ENCODE measurements around the gene TMEM198. TPM values are rescaled to one million over a fixed set of nuclear protein-coding genes. Genes with fewer than 3 reads are reported as not detected.

Gene TMEM198
- total and polyA plus RNA-seq, 9 of the 15 experiments (the other 6 are each of a cell fraction or from before 2014, with no cell fraction given), result 0.03 to 3.8 (median 1.0) TPM

GRCh38 chr2:219597552-219598307, 53.9 kb downstream of the TMEM198 start, which contains the start of gene STK11IP (continued):
- TF ChIP-seq, protein P1, sequence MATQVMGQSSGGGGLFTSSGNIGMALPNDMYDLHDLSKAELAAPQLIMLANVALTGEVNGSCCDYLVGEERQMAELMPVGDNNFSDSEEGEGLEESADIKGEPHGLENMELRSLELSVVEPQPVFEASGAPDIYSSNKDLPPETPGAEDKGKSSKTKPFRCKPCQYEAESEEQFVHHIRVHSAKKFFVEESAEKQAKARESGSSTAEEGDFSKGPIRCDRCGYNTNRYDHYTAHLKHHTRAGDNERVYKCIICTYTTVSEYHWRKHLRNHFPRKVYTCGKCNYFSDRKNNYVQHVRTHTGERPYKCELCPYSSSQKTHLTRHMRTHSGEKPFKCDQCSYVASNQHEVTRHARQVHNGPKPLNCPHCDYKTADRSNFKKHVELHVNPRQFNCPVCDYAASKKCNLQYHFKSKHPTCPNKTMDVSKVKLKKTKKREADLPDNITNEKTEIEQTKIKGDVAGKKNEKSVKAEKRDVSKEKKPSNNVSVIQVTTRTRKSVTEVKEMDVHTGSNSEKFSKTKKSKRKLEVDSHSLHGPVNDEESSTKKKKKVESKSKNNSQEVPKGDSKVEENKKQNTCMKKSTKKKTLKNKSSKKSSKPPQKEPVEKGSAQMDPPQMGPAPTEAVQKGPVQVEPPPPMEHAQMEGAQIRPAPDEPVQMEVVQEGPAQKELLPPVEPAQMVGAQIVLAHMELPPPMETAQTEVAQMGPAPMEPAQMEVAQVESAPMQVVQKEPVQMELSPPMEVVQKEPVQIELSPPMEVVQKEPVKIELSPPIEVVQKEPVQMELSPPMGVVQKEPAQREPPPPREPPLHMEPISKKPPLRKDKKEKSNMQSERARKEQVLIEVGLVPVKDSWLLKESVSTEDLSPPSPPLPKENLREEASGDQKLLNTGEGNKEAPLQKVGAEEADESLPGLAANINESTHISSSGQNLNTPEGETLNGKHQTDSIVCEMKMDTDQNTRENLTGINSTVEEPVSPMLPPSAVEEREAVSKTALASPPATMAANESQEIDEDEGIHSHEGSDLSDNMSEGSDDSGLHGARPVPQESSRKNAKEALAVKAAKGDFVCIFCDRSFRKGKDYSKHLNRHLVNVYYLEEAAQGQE (IDR thresholded peaks at IDR 0.05; ENCODE audit: borderline replicate concordance), result no peak
- TF ChIP-seq, protein P1 (CRISPR knock-in tag; IDR thresholded peaks at IDR 0.05; ENCODE audit: low read depth), result no peak
- TF ChIP-seq NFIC (IDR thresholded peaks at IDR 0.05) (no peak; the same call in 1 of the 2 replicates), MYNN (IDR thresholded peaks at IDR 0.05) (no peak), MYNN (CRISPR knock-in tag; IDR thresholded peaks at IDR 0.05) (no peak), NFIX (CRISPR knock-in tag; IDR thresholded peaks at IDR 0.05; ENCODE audit: low read depth) (no peak), NCOA4 (IDR thresholded peaks at IDR 0.05; ENCODE audit: partially characterized antibody) (no peak), ZNF140 (CRISPR knock-in tag; IDR thresholded peaks at IDR 0.05) (no peak), EWSR1 (IDR thresholded peaks at IDR 0.05; ENCODE audit: borderline replicate concordance, low read depth, partially characterized antibody) (no peak), ZNF165 (CRISPR knock-in tag; IDR thresholded peaks at IDR 0.05; ENCODE audit: borderline replicate concordance) (no peak), CBX8 (IDR thresholded peaks at IDR 0.05; ENCODE audit: borderline replicate concordance, extremely low read depth, low read depth, low read length, poor library complexity, severe bottlenecking) (no peak), PML (IDR thresholded peaks at IDR 0.05; ENCODE audit: low read length) (peak; percentile 43; the same call in 1 of the 2 replicates), SOX6 (IDR thresholded peaks at IDR 0.05) (peak; percentile 13; the same call in 1 of the 2 replicates), MCM7 (IDR thresholded peaks at IDR 0.05) (no peak), PCBP1 (IDR thresholded peaks at IDR 0.05; ENCODE audit: low read depth, low read length, poor library complexity, severe bottlenecking) (peak; percentile 49), STAT5B (CRISPR knock-in tag; IDR thresholded peaks at IDR 0.05) (no peak), ZNF384 (IDR thresholded peaks at IDR 0.05; ENCODE audit: low read depth, low read length) (no peak)
- TF ChIP-seq, protein P2, sequence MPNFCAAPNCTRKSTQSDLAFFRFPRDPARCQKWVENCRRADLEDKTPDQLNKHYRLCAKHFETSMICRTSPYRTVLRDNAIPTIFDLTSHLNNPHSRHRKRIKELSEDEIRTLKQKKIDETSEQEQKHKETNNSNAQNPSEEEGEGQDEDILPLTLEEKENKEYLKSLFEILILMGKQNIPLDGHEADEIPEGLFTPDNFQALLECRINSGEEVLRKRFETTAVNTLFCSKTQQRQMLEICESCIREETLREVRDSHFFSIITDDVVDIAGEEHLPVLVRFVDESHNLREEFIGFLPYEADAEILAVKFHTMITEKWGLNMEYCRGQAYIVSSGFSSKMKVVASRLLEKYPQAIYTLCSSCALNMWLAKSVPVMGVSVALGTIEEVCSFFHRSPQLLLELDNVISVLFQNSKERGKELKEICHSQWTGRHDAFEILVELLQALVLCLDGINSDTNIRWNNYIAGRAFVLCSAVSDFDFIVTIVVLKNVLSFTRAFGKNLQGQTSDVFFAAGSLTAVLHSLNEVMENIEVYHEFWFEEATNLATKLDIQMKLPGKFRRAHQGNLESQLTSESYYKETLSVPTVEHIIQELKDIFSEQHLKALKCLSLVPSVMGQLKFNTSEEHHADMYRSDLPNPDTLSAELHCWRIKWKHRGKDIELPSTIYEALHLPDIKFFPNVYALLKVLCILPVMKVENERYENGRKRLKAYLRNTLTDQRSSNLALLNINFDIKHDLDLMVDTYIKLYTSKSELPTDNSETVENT (CRISPR knock-in tag; IDR thresholded peaks at IDR 0.05), result no peak

Measured in K562 (cell line).